OCI-LY3 (cell line): ENCODE data around the gene BMPR1B.

Source experiments
- H2AFZ ChIP-seq: fragments of 200-600, 300-600 bp; shearing (Covaris generic); 2 replicates; pipeline ENCODE4 v1.6.0; 2014; ENCODE audit warnings: antibody characterized with exemption, low read depth, low read length
- H3K27ac ChIP-seq: fragments of 200-600, 300-600 bp; sonication (generic); 2 replicates; pipeline ENCODE4 v1.5.1; 2014; ENCODE audit warnings: mild to moderate bottlenecking, low read length, moderate library complexity, mixed read lengths
- H3K27me3 ChIP-seq: fragments of 200-600, 300-600 bp; sonication (generic); 2 replicates; pipeline ENCODE4 v1.6.1; 2014; ENCODE audit warnings: low read depth, low read length, mixed read lengths
- H3K36me3 ChIP-seq: fragments of 200-600, 300-600 bp; sonication (generic); replicated peaks from 2 replicates; pipeline ENCODE3; 2014; ENCODE audit warnings: low read depth, low read length, mixed read lengths
- H3K4me1 ChIP-seq: fragments of 300-600, 200-600 bp; sonication (generic); 2 replicates; pipeline ENCODE4 v1.6.1; 2014; ENCODE audit warnings: low read length, mixed read lengths
- H3K4me2 ChIP-seq: fragments of 200-600, 300-600 bp; sonication (generic); 2 replicates; pipeline ENCODE4 v1.6.1; 2014; ENCODE audit warnings: low read length, mixed read lengths
- H3K4me3 ChIP-seq: fragments of 300-600, 200-600 bp; sonication (generic); 2 replicates; pipeline ENCODE4 v1.5.1; 2014; ENCODE audit warnings: antibody characterized with exemption, mild to moderate bottlenecking, low read length, moderate library complexity
- H3K79me2 ChIP-seq: fragments of 300-600, 200-600 bp; shearing (Covaris generic); 2 replicates; pipeline ENCODE4 v1.6.1; 2014; ENCODE audit warnings: mild to moderate bottlenecking, low read length, mixed read lengths
- H3K9ac ChIP-seq: fragments of 300-600, 200-600 bp; shearing (Covaris generic); 2 replicates; pipeline ENCODE4 v1.6.0; 2014; ENCODE audit warnings: mild to moderate bottlenecking, low read length, moderate library complexity
- H3K9me3 ChIP-seq: fragments of 200-600, 300-600 bp; shearing (Covaris generic); 2 replicates; pipeline ENCODE4 v1.6.1; 2014; ENCODE audit warnings: low read length, mixed read lengths; ENCODE audit not compliant: insufficient read depth
- H4K20me1 ChIP-seq: fragments of 200-600, 300-600 bp; sonication (generic); 2 replicates; pipeline ENCODE4 v1.6.1; 2016; ENCODE audit warnings: low read length, mixed read lengths; ENCODE audit not compliant: insufficient read depth
- EZH2phosphoT487 ChIP-seq: fragments of 200-600 bp; shearing (Covaris generic); IDR thresholded peaks from 2 replicates; pipeline ENCODE4 v1.6.1; 2018; ENCODE audit warnings: antibody characterized with exemption, mixed run types, low read depth
- TF ChIP-seq, protein P1 (sequence below): fragments of 200-600, 300-600 bp; sonication (generic); IDR thresholded peaks from 2 replicates; pipeline ENCODE4 v1.5.1; 2014; ENCODE audit warnings: antibody characterized with exemption, low read length, low read depth

The BMPR1B gene

DNA sequence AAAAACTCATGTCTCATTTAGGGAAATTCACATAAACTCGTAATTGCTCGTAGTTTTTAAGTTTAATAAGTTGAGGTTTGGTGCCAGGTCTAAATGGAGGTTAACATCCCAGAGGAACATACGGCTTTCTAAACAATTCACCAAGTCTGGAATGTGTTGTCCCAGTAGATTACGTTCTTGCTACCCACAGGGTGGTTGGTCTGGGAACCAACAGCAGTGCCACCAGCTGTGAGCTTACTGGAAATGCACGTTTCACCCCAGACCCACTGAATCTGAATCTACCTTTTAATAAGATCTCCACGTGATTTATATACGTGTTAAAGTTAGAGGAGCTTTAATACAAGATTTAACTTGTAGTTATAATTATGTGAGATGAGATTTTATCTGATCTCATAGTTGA lies 134.3 kb downstream of the BMPR1B start:
- H3K4me3 ChIP-seq = no peak overlapping the region
- no peak overlapping the region for H3K9ac ChIP-seq

DNA sequence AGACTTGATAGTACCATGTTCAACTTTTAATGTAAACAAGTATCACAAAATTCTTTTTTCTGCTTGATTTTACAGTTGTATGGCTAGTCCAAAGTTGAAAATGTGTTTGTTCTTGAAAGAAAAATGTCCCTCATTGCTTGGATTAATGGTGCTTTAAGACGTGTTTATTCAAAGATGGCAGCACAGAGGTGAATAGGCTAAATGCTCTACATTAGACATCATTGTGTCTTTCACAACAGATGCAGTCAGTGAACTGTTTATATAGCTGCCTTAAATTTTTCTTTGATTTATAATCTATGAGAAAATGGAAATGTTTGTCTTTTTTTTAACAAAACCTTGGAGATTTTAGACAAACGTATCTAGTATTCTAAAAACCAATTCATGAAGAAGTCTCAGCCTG lies 137.3 kb downstream of the BMPR1B start:
- TF ChIP-seq, protein P1, sequence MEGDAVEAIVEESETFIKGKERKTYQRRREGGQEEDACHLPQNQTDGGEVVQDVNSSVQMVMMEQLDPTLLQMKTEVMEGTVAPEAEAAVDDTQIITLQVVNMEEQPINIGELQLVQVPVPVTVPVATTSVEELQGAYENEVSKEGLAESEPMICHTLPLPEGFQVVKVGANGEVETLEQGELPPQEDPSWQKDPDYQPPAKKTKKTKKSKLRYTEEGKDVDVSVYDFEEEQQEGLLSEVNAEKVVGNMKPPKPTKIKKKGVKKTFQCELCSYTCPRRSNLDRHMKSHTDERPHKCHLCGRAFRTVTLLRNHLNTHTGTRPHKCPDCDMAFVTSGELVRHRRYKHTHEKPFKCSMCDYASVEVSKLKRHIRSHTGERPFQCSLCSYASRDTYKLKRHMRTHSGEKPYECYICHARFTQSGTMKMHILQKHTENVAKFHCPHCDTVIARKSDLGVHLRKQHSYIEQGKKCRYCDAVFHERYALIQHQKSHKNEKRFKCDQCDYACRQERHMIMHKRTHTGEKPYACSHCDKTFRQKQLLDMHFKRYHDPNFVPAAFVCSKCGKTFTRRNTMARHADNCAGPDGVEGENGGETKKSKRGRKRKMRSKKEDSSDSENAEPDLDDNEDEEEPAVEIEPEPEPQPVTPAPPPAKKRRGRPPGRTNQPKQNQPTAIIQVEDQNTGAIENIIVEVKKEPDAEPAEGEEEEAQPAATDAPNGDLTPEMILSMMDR = no peak
- TF ChIP-seq EZH2phosphoT487 = no peak
- no peak overlapping the region for H3K4me2 ChIP-seq
- H2AFZ ChIP-seq = no peak overlapping the region
- no peaks in the 10 kb centered on the region for H3K4me1 ChIP-seq
- no peaks in the 10 kb centered on the region for H3K36me3 ChIP-seq
- no peaks in the 10 kb centered on the region for H4K20me1 ChIP-seq
- no peaks in the 10 kb centered on the region for H3K9me3 ChIP-seq
- H3K27ac ChIP-seq = no peak overlapping the region
- H3K9ac ChIP-seq = no peak overlapping the region
- no peak overlapping the region for H3K4me3 ChIP-seq
- H3K27me3 ChIP-seq = no peaks in the 10 kb centered on the region
- no peaks in the 10 kb centered on the region for H3K79me2 ChIP-seq

More for the DNA sequence above, 134.3 kb downstream of the BMPR1B start:
- Histone ChIP-seq H3K36me3 (no peaks in the 10 kb centered on the region), H3K79me2 (no peaks in the 10 kb centered on the region), H2AFZ (no peak overlapping the region), H3K27ac (no peak overlapping the region), H3K9me3 (no peaks in the 10 kb centered on the region), H3K4me1 (no peaks in the 10 kb centered on the region), H3K4me2 (no peak overlapping the region), H3K27me3 (no peaks in the 10 kb centered on the region), H4K20me1 (no peaks in the 10 kb centered on the region)
- TF ChIP-seq EZH2phosphoT487 = no peak
- TF ChIP-seq, protein P1 = no peak

DNA sequence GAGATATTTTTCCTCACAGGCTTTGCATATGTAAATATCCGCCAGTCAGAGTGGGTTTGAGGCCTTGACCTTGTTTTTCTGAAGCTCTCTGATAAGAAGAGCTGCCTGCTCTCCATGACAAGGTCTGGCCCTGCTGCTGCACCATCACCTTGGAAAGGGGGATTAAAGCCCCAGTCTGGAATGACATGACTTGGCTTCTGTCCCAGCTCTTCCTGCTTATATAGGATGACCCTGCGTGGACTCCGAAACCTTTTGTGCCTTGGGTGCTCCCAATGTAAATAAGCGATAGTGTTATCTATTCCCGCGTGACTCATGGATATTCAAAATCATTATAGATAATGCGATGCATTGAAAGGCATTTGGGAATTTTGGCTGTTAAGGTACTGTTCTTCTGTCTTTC lies 139.3 kb downstream of the BMPR1B start:
- Histone ChIP-seq H3K79me2 (no peaks in the 10 kb centered on the region), H4K20me1 (no peaks in the 10 kb centered on the region), H3K27ac (no peak overlapping the region), H3K4me2 (no peak overlapping the region), H3K4me3 (no peak overlapping the region), H3K36me3 (no peaks in the 10 kb centered on the region), H3K27me3 (no peaks in the 10 kb centered on the region), H3K9me3 (no peaks in the 10 kb centered on the region), H3K4me1 (no peaks in the 10 kb centered on the region), H2AFZ (no peak overlapping the region), H3K9ac (no peak overlapping the region)
- TF ChIP-seq, protein P1 = no peak
- no peak for TF ChIP-seq EZH2phosphoT487

DNA sequence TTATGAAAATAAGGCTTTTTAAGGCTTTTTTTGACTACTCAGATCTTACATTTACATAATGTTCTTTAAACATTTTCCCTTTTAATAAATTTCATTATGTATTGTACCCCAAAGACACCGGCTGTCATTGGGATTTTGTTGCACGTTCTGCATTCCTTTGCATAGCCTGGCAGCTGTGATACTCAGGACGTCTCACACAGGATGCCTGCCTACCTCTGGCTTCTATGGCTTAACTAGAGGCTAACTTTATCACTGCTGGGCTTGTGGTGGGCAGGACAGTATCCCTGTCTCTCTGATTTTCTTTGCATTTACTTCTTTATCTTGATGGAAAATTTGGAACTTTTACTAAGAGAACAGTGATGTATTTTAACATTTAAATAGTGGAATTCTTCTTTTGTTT lies 147.8 kb downstream of the BMPR1B start:
- TF ChIP-seq EZH2phosphoT487 = no peak
- H2AFZ ChIP-seq = no peak overlapping the region
- H3K4me1 ChIP-seq = no peaks in the 10 kb centered on the region
- no peak overlapping the region for H3K4me3 ChIP-seq
- no peaks in the 10 kb centered on the region for H3K27me3 ChIP-seq
- H3K36me3 ChIP-seq = no peaks in the 10 kb centered on the region
- no peak overlapping the region for H3K27ac ChIP-seq
- no peaks in the 10 kb centered on the region for H3K9me3 ChIP-seq
- no peak overlapping the region for H3K9ac ChIP-seq
- H4K20me1 ChIP-seq = no peaks in the 10 kb centered on the region
- no peak overlapping the region for H3K4me2 ChIP-seq
- H3K79me2 ChIP-seq = no peaks in the 10 kb centered on the region

DNA sequence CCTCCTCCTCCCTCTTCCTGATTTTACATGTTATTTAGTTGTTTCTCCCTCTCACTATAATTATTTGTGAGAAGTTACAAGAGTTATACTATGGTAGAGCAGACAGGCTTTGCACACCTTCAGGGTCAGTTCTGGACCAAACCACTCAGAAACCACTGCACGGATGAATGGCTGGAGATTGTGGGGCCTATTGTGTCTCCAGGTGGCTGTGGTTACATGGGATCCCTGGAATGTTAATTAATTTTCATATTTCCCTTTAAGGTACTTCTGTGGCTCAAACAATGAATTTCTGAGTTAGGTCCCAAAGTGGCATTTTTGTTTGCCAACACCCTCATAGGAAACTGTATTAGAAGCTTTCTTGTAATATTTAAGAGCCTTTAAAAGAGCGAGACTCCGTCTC lies 151.9 kb downstream of the BMPR1B start:
- Histone ChIP-seq H3K4me3 (no peak overlapping the region), H3K36me3 (no peaks in the 10 kb centered on the region), H3K4me1 (no peaks in the 10 kb centered on the region), H3K9me3 (no peaks in the 10 kb centered on the region), H3K9ac (no peak overlapping the region), H3K79me2 (no peaks in the 10 kb centered on the region), H3K27me3 (no peaks in the 10 kb centered on the region), H3K4me2 (no peak overlapping the region), H2AFZ (no peak overlapping the region), H4K20me1 (no peaks in the 10 kb centered on the region), H3K27ac (no peak overlapping the region)
- no peak for TF ChIP-seq EZH2phosphoT487
- TF ChIP-seq, protein P1 = no peak
